HepG2 (cell line): ENCODE results near the gene RHBDF2. TPM values are rescaled to one million over a fixed set of nuclear protein-coding genes. Genes with fewer than 3 reads are reported as not detected.

Source experiments
- KLF11 ChIP-seq: IDR thresholded peaks from 2 replicates; pipeline ENCODE4 v1.6.1; 2016; ENCODE audit warnings: missing compliant biosample characterization
- MAFG ChIP-seq: sonication (generic); formaldehyde crosslinking; IDR thresholded peaks from 2 replicates; pipeline ENCODE4 v1.5.1; 2020; ENCODE audit warnings: mild to moderate bottlenecking, missing genetic modification reagents
- NKX3-1 ChIP-seq: sonication (generic); formaldehyde crosslinking; IDR thresholded peaks from 2 replicates; pipeline ENCODE4 v1.5.0; 2020; ENCODE audit warnings: missing genetic modification reagents
- SKI ChIP-seq: fragments of 450-650 bp; IDR thresholded peaks from one replicate; pipeline ENCODE4 v1.6.1; 2018; ENCODE audit warnings: mild to moderate bottlenecking; ENCODE audit not compliant: partially characterized antibody
- THAP9 ChIP-seq: sonication (generic); formaldehyde crosslinking; IDR thresholded peaks from 2 replicates; pipeline ENCODE4; 2020; ENCODE audit warnings: missing genetic modification reagents, mild to moderate bottlenecking, borderline replicate concordance
- ZNF230 ChIP-seq: sonication (generic); formaldehyde crosslinking; IDR thresholded peaks from 2 replicates; pipeline ENCODE4 v1.4.0; 2020; ENCODE audit warnings: mild to moderate bottlenecking, missing genetic modification reagents
- ZNF431 ChIP-seq: sonication (generic); formaldehyde crosslinking; IDR thresholded peaks from 2 replicates; pipeline ENCODE4 v1.9.0; 2022; ENCODE audit warnings: missing genetic modification reagents, low read depth, mild to moderate bottlenecking, borderline replicate concordance
- ZNF512 ChIP-seq: sonication (generic); formaldehyde crosslinking; IDR thresholded peaks from 2 replicates; pipeline ENCODE4 v1.4.0; 2020; ENCODE audit warnings: mild to moderate bottlenecking, missing genetic modification reagents
- ZNF569 ChIP-seq: sonication (generic); formaldehyde crosslinking; IDR thresholded peaks from 2 replicates; pipeline ENCODE4 v1.5.0; 2020; ENCODE audit warnings: mild to moderate bottlenecking, missing genetic modification reagents, moderate library complexity, borderline replicate concordance
- ZNF747 ChIP-seq: sonication (generic); formaldehyde crosslinking; IDR thresholded peaks from 2 replicates; pipeline ENCODE4 v1.8.1; 2023; ENCODE audit warnings: missing genetic modification reagents, mild to moderate bottlenecking, borderline replicate concordance
- ZNF761 ChIP-seq: sonication (generic); formaldehyde crosslinking; conservative IDR thresholded peaks from 2 replicates; pipeline ENCODE4 v1.4.0; 2020; ENCODE audit warnings: mild to moderate bottlenecking, missing genetic modification reagents
- ZNF782 ChIP-seq: sonication (generic); formaldehyde crosslinking; IDR thresholded peaks from 2 replicates; pipeline ENCODE4 v1.4.0; 2020; ENCODE audit warnings: missing genetic modification reagents, mild to moderate bottlenecking, borderline replicate concordance
- ZXDC ChIP-seq: sonication (generic); formaldehyde crosslinking; IDR thresholded peaks from 2 replicates; pipeline ENCODE4 v1.5.0; 2020; ENCODE audit warnings: mild to moderate bottlenecking, missing genetic modification reagents
- polyA plus RNA-seq, 8 experiments: library from polyadenylated mRNA; depleted of rRNA in 3 of 8; stranded (reverse) in 7 of 8; unstranded in 1 of 8; fragments of >200 nt; fragmentation: Illumina TruSeq in 4 of 8; extraction: Trizol in 4 of 8; gene quantifications; 2 replicates each; pipeline versions ENCODE4 v1.2.1 to v1.2.3, GENCODE V29; 2011 to 2016; ENCODE audit warnings: low read depth in 4 of 8, missing spikeins in 1 of 8, mixed read lengths in 1 of 8; ENCODE audit not compliant: insufficient read depth in 1 of 8
- total RNA-seq, 5 experiments: library from RNA; depleted of rRNA; stranded (reverse); fragments of >200 nt; fragmentation: Illumina TruSeq; extraction: Trizol; gene quantifications; 2 replicates each; pipeline ENCODE4 v1.2.3, GENCODE V29; 2016; ENCODE audit warnings: low read depth in 1 of 5

Gene RHBDF2
- total and polyA plus RNA-seq, 2 of the 13 experiments (the other 11 are each of a cell fraction or from before 2014, with no cell fraction given) = 7.8 to 24.2 TPM

GRCh38 chr17:76501827-76502307 lies 644 bp upstream of the RHBDF2 start (continued):
- 0 out of 2 replicates have a peak, but pooled peaks have one; percentile 75 for TF ChIP-seq ZNF230 (CRISPR knock-in tag)
- no peak for TF ChIP-seq SKI
- TF ChIP-seq ZNF431 (CRISPR knock-in tag) = no peak
- TF ChIP-seq ZNF761 (CRISPR knock-in tag) = 0 out of 2 replicates have a peak, but pooled peaks have one; percentile 43
- TF ChIP-seq ZNF569 (CRISPR knock-in tag) = no peak
- TF ChIP-seq ZNF747 = 0 out of 2 replicates have a peak, but pooled peaks have one; percentile 63
- TF ChIP-seq THAP9 (CRISPR knock-in tag) = peak; percentile 36; the same call in 1 of the 2 replicates
- TF ChIP-seq NKX3-1 (CRISPR knock-in tag) = no peak
- no peak for TF ChIP-seq MAFG (CRISPR knock-in tag)
- peak; percentile 47; the same call in 1 of the 2 replicates for TF ChIP-seq ZNF782 (CRISPR knock-in tag)
- no peak for TF ChIP-seq ZNF512 (CRISPR knock-in tag)
- TF ChIP-seq ZXDC (CRISPR knock-in tag) = no peak
- no peak for TF ChIP-seq KLF11 (CRISPR knock-in tag)
